ENCODE results near the gene CDC42BPG.
A peak's percentile ranks its signal among the peaks of the same experiment; 100 is the strongest.
"Not testable (repeated sequence)": the region's sequence is repeated elsewhere in the genome, so short reads cannot be mapped to it uniquely, and the experiment has no call there.

CDC42BPG gene

DNA sequence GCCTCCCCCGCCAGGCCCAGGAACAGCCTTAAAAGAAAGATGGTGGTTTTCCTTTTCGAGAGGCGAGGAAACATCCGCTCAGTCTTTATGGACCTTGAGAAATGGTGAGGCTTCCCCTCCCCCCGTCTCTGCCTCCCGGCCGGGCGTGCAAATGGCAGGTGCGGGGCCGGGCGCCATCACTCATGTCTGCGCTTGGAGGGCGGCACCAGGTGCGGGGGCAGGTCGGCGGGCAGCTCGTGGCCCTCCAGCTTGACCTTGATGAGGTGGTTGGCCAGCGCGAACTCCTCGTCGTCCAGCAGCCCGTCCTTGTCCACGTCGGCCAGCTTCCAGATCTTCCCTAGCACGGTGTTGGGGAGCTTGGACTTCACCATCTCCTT is 9.7 kb upstream of the CDC42BPG start:
- no peaks in the 10 kb centered on the region for H3K9me3 Mint-ChIP-seq
- peaks cover 31% of the 10 kb centered on the region for H3K36me3 Mint-ChIP-seq (ENCODE audit: low read depth)
- no peaks in the 10 kb centered on the region for H3K27me3 Mint-ChIP-seq (ENCODE audit: low read depth)
- H3K27ac Mint-ChIP-seq = peak overlapping the region; percentile 77
- H3K4me1 Mint-ChIP-seq (ENCODE audit: low read depth) = peaks cover 71% of the 10 kb centered on the region
- no peak overlapping the region for H3K4me3 Mint-ChIP-seq

DNA sequence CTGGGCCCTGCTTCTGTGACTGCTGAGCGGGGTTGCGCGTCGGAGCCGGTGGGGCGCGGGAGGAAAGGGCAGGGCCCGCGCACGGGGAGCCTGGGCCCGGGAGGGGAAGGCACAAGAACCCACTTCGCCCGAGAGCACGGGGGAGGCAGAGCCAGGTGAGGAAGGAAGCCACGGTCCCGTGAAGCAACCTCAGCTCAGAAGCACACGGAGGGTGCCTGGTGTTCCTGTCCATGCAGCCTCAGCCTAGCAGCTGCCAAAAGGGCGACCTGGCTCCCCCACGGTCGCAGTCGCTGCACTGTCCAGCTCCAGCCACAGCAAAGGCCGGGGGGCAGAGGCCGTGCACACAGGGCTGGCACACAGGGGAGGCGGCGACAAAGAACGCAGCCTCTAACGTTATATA is 9.3 kb upstream of the CDC42BPG start:
- H3K4me3 Mint-ChIP-seq = peak overlapping the region; percentile 7
- H3K9me3 Mint-ChIP-seq = no peaks in the 10 kb centered on the region
- H3K27me3 Mint-ChIP-seq (ENCODE audit: low read depth) = no peaks in the 10 kb centered on the region
- H3K36me3 Mint-ChIP-seq (ENCODE audit: low read depth) = peaks cover 29% of the 10 kb centered on the region
- peak overlapping the region; percentile 77 for H3K27ac Mint-ChIP-seq
- peaks cover 68% of the 10 kb centered on the region for H3K4me1 Mint-ChIP-seq (ENCODE audit: low read depth)

DNA sequence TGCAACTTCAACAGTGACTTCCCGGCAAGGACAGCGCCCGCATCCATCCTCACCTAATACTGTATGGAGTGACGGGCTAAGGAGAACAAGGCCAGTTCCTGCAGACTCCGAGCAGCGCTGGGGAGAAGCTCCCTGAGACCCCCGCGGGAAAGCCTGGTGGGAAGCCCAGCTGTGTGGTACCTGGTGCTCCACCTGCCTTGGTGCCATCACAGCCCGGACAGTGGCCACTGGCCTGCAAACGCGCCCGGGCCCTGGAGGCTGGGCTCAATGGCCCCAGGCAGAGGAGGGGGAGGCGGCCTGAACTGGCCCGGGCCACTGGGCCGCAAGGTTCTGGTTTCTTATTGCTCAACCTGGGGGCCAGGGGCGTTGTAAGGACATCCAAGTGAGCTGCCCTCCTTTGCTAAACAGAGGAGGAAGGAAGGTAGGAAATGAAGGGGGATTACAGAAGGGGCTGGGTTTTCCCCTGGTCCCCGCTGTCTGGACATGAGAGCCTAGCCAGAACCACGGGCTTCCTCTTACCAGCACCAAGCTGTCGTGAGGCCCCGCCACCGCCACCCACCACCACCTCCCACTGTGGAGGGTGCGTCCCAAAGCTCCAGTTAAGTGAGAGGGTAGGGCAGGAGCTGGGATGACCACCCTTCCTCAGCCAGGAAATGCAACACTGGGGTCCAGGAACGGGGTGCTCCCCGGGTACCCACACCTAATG is 8.5 kb upstream of the CDC42BPG start:
- Mint-ChIP-seq H3K27ac (peak overlapping the region; percentile 89), H3K36me3 (ENCODE audit: low read depth) (peaks cover 26% of the 10 kb centered on the region), H3K27me3 (ENCODE audit: low read depth) (no peaks in the 10 kb centered on the region), H3K9me3 (no peaks in the 10 kb centered on the region), H3K4me1 (ENCODE audit: low read depth) (peaks cover 71% of the 10 kb centered on the region), H3K4me3 (peak overlapping the region; percentile 37)

DNA sequence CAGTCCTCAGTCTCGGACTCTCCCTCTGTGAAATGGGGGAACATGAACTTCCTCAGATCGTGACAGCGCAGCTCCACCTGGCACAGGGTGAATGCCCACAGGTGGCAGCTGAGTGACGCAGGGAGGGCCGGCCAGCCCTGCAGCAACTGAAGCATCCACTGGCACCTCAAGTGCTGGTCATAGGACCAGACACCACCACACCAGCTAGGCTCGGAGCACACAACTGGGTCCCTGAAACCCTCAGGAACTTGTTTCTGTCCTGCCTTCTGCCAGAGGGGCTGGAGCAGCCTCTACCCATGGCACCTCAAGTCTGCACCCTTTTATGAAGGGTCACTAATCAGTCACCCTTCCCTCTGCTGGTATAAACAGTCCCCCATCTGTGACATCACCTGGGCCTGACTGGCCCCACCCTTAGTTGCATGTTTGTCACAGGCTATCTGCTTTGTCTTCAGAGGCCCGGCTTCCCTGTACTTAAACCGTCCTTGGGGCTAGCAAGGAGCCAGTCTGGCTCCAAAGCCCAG is 7.4 kb upstream of the CDC42BPG start:
- H3K4me3 Mint-ChIP-seq = peak overlapping the region; percentile 62
- no peaks in the 10 kb centered on the region for H3K27me3 Mint-ChIP-seq (ENCODE audit: low read depth)
- H3K4me1 Mint-ChIP-seq (ENCODE audit: low read depth) = peaks cover 71% of the 10 kb centered on the region
- H3K27ac Mint-ChIP-seq = peak overlapping the region; percentile 89
- no peaks in the 10 kb centered on the region for H3K9me3 Mint-ChIP-seq
- peaks cover 25% of the 10 kb centered on the region for H3K36me3 Mint-ChIP-seq (ENCODE audit: low read depth)

DNA sequence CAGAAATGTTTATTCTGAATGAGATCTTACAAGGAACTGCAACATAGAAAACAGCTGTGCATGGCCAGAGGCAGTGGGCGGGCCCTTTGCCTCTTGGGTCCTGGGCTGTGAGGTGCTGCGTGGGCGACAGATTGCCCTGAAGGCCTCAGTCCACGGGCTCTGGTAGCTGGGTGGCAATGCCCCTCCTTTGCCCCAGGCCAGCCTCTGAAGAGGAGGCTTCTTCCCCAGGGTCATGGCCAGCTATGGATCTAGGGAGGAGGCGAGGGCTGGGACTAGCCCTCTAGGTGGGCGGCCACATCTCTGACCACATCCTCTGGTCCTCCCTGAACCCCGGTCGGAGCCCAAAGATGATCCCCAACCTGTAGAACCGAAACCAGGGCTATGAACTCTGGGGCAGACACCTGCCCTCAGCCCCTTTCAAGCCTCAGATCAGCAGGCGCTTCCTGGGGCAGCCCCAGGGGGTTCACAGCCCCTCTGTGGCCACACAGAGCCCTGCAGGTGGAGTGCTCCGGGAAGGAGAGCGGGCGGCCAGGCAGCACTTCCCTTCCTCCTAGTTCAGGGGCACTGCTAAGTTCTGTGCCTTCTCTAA is 6.6 kb upstream of the CDC42BPG start:
- peaks cover 64% of the 10 kb centered on the region for H3K4me1 Mint-ChIP-seq (ENCODE audit: low read depth)
- peak overlapping the region; percentile 89 for H3K27ac Mint-ChIP-seq
- H3K4me3 Mint-ChIP-seq = peak overlapping the region; percentile 2
- H3K36me3 Mint-ChIP-seq (ENCODE audit: low read depth) = peaks cover 21% of the 10 kb centered on the region
- H3K27me3 Mint-ChIP-seq (ENCODE audit: low read depth) = no peaks in the 10 kb centered on the region
- H3K9me3 Mint-ChIP-seq = no peaks in the 10 kb centered on the region

DNA sequence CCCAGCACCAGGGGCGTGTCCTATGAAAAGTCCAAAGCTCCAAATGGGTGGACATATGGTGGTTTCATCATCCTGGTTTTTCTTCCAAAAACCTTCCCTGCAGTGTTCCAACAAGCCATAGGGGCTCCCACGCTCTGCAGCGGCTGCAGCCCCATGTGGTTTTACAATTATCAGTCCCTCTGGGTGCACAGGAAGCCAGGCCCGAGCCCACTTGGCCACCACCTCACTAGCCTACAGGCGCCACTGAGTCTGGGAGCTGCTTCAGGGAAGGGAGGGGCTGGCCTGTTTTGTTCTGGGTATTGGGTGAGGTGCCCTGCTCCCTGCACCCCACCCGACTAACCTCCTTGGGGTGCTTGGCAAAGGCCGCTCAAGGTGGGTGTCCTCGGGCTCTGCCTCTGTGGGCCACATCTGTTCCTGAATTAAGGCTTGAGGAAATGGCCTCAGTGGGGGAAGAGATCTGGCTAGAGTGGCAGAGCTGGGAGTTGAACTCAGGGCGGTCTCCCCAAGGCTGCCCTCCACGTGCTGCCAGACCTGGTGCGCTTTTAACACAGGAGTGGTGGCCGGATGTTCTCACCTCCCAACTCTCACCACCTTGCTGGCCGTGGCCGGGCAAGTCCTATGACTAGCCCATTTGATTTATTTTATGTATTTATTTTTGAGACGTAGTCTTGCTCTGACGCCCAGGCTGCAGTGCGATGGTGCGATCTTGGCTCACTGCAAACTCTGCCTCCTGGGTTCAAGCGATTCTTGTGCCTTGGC is 5.3 kb upstream of the CDC42BPG start:
- Mint-ChIP-seq H3K9me3 (no peaks in the 10 kb centered on the region), H3K36me3 (ENCODE audit: low read depth) (peaks cover 12% of the 10 kb centered on the region), H3K27ac (no peak overlapping the region), H3K27me3 (ENCODE audit: low read depth) (no peaks in the 10 kb centered on the region), H3K4me1 (ENCODE audit: low read depth) (peaks cover 57% of the 10 kb centered on the region), H3K4me3 (no peak overlapping the region)

DNA sequence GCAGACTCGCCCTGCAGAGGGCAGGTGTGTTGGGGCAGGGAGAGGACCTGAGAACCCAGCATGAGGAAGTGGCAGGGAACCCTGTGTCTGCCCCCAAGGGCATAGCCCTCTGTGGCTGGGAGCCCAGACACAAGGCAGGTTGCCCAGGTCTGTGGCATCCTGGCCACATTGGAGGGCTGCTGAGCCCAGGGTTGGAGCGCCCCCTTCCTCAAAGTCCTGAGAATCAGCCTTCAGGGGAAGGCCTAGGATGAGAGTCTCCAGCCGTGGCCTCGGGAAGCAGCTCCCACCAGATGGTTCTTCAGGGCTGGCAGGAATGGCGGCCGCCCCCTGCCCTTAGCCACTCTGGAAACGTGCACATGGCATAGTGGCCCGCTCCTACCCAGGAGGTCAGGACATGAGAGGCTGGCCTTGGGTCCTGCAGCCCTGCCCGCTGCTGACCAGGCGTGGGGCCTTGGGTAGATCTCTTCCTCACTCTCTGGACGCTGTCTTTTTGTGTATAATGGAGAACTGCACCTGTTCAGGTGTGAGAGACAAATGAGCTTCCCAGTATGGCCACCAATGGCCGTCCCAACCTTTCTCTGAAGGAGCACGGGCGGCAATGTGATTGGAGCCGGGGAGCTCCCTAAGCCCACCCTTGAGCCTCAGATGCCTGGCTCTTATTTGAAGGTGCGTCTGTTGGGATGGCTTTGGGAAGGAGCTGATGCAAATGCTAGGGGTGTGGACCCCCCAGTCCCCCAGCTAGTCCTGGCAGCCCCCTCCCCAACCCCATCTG is 4.6 kb upstream of the CDC42BPG start:
- Mint-ChIP-seq H3K4me1 (ENCODE audit: low read depth) (peaks cover 52% of the 10 kb centered on the region), H3K4me3 (no peak overlapping the region), H3K36me3 (ENCODE audit: low read depth) (peaks cover 6% of the 10 kb centered on the region), H3K27me3 (ENCODE audit: low read depth) (no peaks in the 10 kb centered on the region), H3K27ac (no peak overlapping the region), H3K9me3 (no peaks in the 10 kb centered on the region)

DNA sequence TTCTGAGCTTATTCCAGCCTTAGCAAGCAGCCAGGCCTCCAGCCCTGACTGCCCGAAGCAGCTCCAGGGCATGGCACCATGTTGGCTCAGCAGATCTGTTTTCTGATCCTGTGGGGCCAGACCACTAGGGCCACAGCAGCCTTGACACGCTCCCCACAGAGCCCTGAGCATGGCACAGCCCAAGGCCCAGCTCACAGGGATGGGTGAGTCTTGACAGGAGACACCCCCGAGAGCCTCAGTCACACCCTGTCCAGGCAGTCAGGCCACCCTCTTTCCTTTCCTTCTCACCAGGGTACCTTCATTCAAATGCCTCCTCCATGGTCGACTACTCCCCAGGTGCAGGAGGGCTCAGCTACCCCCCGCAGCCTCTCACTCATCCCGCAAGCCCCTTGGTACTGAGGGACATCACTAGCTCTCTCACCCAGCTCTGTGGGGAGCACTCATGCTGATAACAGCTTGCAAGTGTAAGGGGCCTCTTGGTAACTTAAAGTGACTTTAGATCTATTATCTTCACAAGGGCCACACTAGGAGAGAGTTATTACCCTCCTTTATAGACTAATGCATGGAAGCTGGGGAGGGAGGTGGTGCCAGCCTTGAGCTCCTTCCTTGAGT is 3.9 kb upstream of the CDC42BPG start:
- peaks cover 50% of the 10 kb centered on the region for H3K4me1 Mint-ChIP-seq (ENCODE audit: low read depth)
- H3K9me3 Mint-ChIP-seq = no peaks in the 10 kb centered on the region
- peak overlapping the region; percentile 49 for H3K27ac Mint-ChIP-seq
- H3K27me3 Mint-ChIP-seq (ENCODE audit: low read depth) = no peaks in the 10 kb centered on the region
- no peak overlapping the region for H3K4me3 Mint-ChIP-seq
- H3K36me3 Mint-ChIP-seq (ENCODE audit: low read depth) = peaks cover 5% of the 10 kb centered on the region

DNA sequence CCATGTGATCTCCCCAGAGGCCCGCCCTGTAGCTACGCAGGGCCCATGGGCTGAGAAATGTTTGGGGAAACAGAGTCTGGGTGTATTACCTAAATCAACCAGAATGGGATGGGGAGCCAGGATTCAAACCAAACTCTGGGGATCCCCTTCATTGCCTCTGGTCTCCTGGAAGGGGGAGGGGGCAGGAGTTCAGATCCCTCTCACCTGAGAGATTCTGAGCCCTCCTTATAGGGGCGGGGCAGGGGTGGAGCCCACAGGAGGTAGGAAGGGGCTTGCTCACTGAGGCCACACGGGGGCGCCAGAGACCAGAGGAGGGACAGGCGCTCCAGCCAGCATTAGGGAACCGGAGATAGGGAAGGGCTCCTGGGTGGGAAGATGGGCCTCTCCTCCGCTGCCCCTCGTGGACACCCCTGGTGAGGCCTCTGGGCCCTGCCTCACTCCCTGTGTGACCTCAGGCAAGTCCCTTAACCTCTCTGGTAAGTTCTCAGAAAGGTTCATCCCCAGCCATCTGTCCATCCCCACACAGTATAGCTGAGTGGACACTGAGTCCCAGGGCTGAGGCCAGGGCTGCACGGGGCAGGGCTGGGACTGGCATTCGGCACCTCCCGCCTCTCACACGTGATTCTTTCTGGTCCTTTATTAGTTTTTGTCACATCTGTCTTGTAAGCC is 2.7 kb upstream of the CDC42BPG start:
- H3K27ac Mint-ChIP-seq = no peak overlapping the region
- no peak overlapping the region for H3K4me3 Mint-ChIP-seq
- no peaks in the 10 kb centered on the region for H3K9me3 Mint-ChIP-seq
- H3K27me3 Mint-ChIP-seq (ENCODE audit: low read depth) = no peaks in the 10 kb centered on the region
- peaks cover 42% of the 10 kb centered on the region for H3K4me1 Mint-ChIP-seq (ENCODE audit: low read depth)
- peaks cover 3% of the 10 kb centered on the region for H3K36me3 Mint-ChIP-seq (ENCODE audit: low read depth)

DNA sequence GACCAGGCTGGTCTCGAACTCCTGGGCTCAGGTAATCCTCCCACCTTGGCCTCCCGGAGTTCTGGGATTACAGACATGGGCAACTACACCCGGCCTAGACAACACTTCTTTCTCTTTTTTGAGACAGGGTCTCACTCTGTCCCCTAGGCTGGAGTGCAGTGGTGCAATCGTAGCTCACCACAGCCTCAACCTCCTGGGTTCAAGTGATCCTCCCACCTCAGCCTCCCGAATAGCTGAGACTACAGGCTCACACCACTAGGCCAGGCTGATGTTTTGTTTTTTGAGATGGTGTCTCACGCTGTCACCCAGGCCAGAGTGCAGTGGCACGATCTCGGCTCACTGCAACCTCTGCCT is 1.3 kb upstream of the CDC42BPG start:
- not testable (repeated sequence) for H3K36me3 Mint-ChIP-seq (ENCODE audit: low read depth); H3K4me3 Mint-ChIP-seq
- H3K4me1 Mint-ChIP-seq (ENCODE audit: low read depth) = peaks cover 28% of the 10 kb centered on the region

DNA sequence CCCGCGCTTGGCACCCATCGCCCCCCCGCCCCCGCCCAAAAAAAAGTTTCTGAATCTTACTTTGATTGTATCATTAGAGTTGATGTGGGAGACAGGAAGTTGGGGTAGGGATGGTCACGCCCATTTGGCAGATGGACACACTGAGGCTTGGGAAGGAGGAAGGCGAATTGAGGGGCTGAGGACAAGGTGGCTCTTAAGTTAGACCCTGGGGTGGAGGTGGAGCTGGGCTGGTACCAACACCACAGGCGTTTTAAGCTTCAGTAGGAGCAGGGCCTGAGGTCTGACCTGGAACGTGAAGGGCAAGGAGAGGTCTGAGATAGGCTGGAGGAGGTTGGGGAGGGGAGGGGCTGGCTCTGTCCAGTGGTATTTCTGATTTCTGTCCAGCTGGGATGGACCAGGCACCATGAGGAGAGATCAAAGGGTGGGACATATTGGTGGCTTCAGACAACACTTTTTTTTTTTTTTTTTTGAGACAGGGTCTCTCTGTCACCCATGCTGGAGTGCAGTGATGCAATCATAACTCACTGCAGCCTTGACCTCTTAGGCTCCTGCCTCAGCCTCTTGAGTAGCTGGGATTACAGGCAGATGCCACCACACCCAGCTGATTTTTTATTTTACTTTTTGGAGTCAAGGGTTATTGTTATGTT is 799 bp upstream of the CDC42BPG start:
- Mint-ChIP-seq H3K4me1 (ENCODE audit: low read depth) (peaks cover 28% of the 10 kb centered on the region), H3K4me3 (peak overlapping the region; percentile 37), H3K27ac (peak overlapping the region; percentile 34)

More for the DNA sequence above, 1.3 kb upstream of the CDC42BPG start:
- not testable (repeated sequence) for H3K27ac Mint-ChIP-seq; H3K9me3 Mint-ChIP-seq; H3K27me3 Mint-ChIP-seq (ENCODE audit: low read depth)

DNA sequence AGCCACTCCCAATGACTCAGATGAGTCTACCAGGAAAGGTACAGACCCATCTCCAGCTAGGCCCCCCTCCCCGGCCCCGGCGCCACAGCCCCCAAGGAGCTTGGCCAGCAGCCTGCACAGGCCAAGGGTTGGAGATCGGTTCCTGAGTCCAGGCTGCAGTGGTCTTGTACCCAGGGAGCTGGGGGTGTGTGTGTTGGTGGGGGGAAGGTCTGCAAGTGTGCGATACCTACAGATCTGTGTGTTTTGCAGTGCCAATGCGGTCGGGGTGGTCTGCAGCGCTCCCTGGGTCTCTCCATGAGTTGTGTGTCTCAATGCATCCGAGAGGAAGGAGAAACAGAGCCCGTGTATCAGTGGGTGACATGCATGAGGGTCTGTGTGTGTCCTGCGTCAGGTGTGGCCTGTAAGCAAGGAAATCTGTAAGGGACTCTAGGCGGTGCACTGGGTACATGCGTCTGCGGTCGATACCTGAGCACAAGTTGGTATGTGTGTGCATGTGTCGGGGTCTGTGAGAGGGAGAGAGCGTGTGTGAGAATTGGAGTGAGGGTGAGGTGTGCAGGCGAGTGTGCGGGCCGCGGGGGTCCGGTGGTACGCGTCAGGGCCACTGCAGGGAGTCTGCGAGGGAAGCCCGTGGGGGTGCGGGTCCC is 645 bp downstream of the CDC42BPG start:
- Mint-ChIP-seq H3K4me1 (ENCODE audit: low read depth) (peaks cover 22% of the 10 kb centered on the region), H3K36me3 (ENCODE audit: low read depth) (no peaks in the 10 kb centered on the region), H3K27me3 (ENCODE audit: low read depth) (no peaks in the 10 kb centered on the region), H3K27ac (no peak overlapping the region), H3K4me3 (peak overlapping the region; percentile 71), H3K9me3 (no peaks in the 10 kb centered on the region)

More for the DNA sequence above, 799 bp upstream of the CDC42BPG start:
- no peaks in the 10 kb centered on the region for H3K9me3 Mint-ChIP-seq
- H3K36me3 Mint-ChIP-seq (ENCODE audit: low read depth) = no peaks in the 10 kb centered on the region
- H3K27me3 Mint-ChIP-seq (ENCODE audit: low read depth) = no peaks in the 10 kb centered on the region
